ENCODE measurements around the gene PRKD1. TPM values are rescaled to one million over a fixed set of nuclear protein-coding genes. Genes with fewer than 3 reads are reported as not detected.

PRKD1 gene
- total RNA-seq, 2 experiments from 2014 or later = not detected

DNA sequence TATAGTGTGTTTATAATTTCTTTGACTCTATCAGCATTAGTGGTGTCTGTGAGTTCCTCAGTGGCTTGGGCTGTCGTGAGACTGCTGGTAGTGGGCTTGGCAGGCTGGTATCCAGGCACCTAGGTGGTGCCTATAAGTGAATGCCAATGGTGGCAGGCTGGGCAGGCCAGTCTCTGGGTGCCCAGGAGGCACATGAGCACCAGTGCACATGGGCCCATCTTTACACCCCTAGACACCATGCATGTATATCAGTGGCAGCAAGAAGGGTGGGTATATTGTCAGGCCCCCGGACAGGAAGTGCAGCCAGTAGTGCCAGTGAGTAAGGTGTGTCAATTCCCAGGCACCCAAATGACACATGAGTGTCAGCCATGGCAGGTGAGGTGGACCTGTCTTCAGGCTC, 138.2 kb downstream of the PRKD1 start:
- no peak for DNase-seq
- Mint-ChIP-seq H3K27ac (no peak overlapping the region), H3K9me3 (peaks cover 9% of the 10 kb centered on the region), H3K4me3 (no peak overlapping the region), H3K36me3 (ENCODE audit: low read depth) (no peaks in the 10 kb centered on the region), H3K27me3 (no peaks in the 10 kb centered on the region), H3K4me1 (ENCODE audit: low read depth) (no peaks in the 10 kb centered on the region)
- Histone ChIP-seq H3K4me3 (ENCODE audit: low read length) (no peak overlapping the region), H3K36me3 (ENCODE audit: insufficient read depth, low read length) (no peaks in the 10 kb centered on the region), H3K27ac (ENCODE audit: low read depth in 1 of 2, low read length in 2 of 2) (no peak overlapping the region), H3K27me3 (ENCODE audit: control insufficient read depth in 1 of 2, insufficient read depth in 2 of 2, low read length in 2 of 2) (no peaks in the 10 kb centered on the region), H3K4me1 (ENCODE audit: insufficient read depth, low read length) (no peaks in the 10 kb centered on the region), H3K9me3 (ENCODE audit: control insufficient read depth in 1 of 2, insufficient read depth in 1 of 2, low read length in 2 of 2) (peaks cover 0 to 10% of the 10 kb centered on the region in 2 experiments)
- intact Hi-C loops (cut with DNase I, micrococcal nuclease) = no loop called here
- TF ChIP-seq, protein P1, sequence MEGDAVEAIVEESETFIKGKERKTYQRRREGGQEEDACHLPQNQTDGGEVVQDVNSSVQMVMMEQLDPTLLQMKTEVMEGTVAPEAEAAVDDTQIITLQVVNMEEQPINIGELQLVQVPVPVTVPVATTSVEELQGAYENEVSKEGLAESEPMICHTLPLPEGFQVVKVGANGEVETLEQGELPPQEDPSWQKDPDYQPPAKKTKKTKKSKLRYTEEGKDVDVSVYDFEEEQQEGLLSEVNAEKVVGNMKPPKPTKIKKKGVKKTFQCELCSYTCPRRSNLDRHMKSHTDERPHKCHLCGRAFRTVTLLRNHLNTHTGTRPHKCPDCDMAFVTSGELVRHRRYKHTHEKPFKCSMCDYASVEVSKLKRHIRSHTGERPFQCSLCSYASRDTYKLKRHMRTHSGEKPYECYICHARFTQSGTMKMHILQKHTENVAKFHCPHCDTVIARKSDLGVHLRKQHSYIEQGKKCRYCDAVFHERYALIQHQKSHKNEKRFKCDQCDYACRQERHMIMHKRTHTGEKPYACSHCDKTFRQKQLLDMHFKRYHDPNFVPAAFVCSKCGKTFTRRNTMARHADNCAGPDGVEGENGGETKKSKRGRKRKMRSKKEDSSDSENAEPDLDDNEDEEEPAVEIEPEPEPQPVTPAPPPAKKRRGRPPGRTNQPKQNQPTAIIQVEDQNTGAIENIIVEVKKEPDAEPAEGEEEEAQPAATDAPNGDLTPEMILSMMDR (IDR thresholded peaks at IDR 0.05) = no peak
- ATAC-seq (ENCODE audit: poor library complexity) = no peak
- POLR2A ChIA-PET = no interaction called here
- CTCF ChIA-PET = no interaction called here

DNA sequence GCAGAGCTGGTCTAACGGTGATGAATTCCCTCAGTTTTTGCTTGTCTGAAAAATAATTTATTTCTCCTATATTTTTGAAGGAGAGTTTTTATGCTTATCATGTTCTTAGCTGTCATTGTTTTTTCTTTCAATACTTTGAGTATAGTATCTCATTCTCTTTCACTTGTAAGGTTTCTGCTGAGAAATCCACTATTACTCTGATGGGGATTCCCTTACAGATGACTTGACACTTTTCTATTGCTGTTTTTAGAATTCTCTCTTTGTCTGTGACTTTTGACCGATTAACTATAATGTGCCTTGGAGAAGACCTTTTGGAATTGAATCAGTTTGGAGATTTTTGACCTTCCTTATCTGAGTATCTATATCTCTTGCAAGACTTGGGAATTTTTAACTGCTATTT, 139.6 kb downstream of the PRKD1 start:
- H3K4me3 Mint-ChIP-seq = no peak overlapping the region
- Histone ChIP-seq H3K27me3 (ENCODE audit: control insufficient read depth in 1 of 2, insufficient read depth in 2 of 2, low read length in 2 of 2) (no peaks in the 10 kb centered on the region), H3K4me1 (ENCODE audit: insufficient read depth, low read length) (no peaks in the 10 kb centered on the region), H3K27ac (ENCODE audit: low read depth in 1 of 2, low read length in 2 of 2) (no peak overlapping the region), H3K36me3 (ENCODE audit: insufficient read depth, low read length) (no peaks in the 10 kb centered on the region), H3K4me3 (ENCODE audit: low read length) (no peak overlapping the region), H3K9me3 (ENCODE audit: control insufficient read depth in 1 of 2, insufficient read depth in 1 of 2, low read length in 2 of 2) (peaks cover 0 to 10% of the 10 kb centered on the region in 2 experiments)
- H3K9me3 Mint-ChIP-seq = peaks cover 12% of the 10 kb centered on the region
- H3K4me1 Mint-ChIP-seq (ENCODE audit: low read depth) = no peaks in the 10 kb centered on the region
- TF ChIP-seq, protein P1 (IDR thresholded peaks at IDR 0.05) = no peak
- no peaks in the 10 kb centered on the region for H3K27me3 Mint-ChIP-seq
- intact Hi-C loops (cut with DNase I, micrococcal nuclease) = no loop called here
- POLR2A ChIA-PET = no interaction called here
- no peak overlapping the region for H3K27ac Mint-ChIP-seq
- ATAC-seq (ENCODE audit: poor library complexity) (no peak), DNase-seq (no peak)
- CTCF ChIA-PET = interaction anchor here (1.3 kb wide), 1 partner anchor 10 kb away, joined by 3 read pairs; no protein-coding TSS in a partner anchor
- no peaks in the 10 kb centered on the region for H3K36me3 Mint-ChIP-seq (ENCODE audit: low read depth)

DNA sequence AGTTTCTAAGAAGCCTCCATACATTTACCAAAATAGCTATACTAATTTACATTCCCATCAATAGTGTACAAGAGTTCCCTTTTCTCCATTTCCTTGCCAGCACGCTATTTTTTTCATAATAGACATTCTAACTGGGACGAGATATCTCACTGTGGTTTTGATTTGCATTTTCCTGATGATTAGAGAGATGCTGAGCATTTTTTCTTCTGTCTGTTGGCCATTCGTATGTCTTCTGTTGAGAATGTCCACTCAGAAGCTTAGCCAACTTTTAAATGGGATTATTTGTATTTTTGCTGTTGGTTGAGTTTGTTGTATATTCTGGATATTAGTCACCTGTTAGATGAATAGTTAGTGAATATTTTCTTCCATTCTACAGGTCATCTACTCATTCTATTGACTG, 144.1 kb downstream of the PRKD1 start:
- H3K36me3 Mint-ChIP-seq (ENCODE audit: low read depth) = no peaks in the 10 kb centered on the region
- TF ChIP-seq, protein P1 (IDR thresholded peaks at IDR 0.05) = no peak
- ATAC-seq (ENCODE audit: poor library complexity) (no peak), DNase-seq (no peak)
- H3K4me3 ChIP-seq (ENCODE audit: low read length) = no peak overlapping the region
- no peaks in the 10 kb centered on the region for H3K27me3 Mint-ChIP-seq
- CTCF ChIA-PET = interaction anchor here (0.6 kb wide), 1 partner anchor 118 kb away, joined by 3 read pairs; no protein-coding TSS in a partner anchor
- no peak overlapping the region for H3K4me3 Mint-ChIP-seq
- H3K27ac Mint-ChIP-seq = no peak overlapping the region
- intact Hi-C loops (cut with DNase I, micrococcal nuclease) = no loop called here
- H3K9me3 ChIP-seq (ENCODE audit: control insufficient read depth in 1 of 2, insufficient read depth in 1 of 2, low read length in 2 of 2) = no peaks in the 10 kb centered on the region
- H3K27ac ChIP-seq (ENCODE audit: low read depth in 1 of 2, low read length in 2 of 2) = no peak overlapping the region
- no peaks in the 10 kb centered on the region for H3K27me3 ChIP-seq (ENCODE audit: control insufficient read depth in 1 of 2, insufficient read depth in 2 of 2, low read length in 2 of 2)
- POLR2A ChIA-PET = no interaction called here
- peaks cover 11% of the 10 kb centered on the region for H3K9me3 Mint-ChIP-seq
- H3K4me1 ChIP-seq (ENCODE audit: insufficient read depth, low read length) = no peaks in the 10 kb centered on the region
- H3K36me3 ChIP-seq (ENCODE audit: insufficient read depth, low read length) = no peaks in the 10 kb centered on the region
- H3K4me1 Mint-ChIP-seq (ENCODE audit: low read depth) = no peaks in the 10 kb centered on the region
